ENCODE measurements around the gene TAF12. TPM values are rescaled to one million over a fixed set of nuclear protein-coding genes. Genes with fewer than 3 reads are reported as not detected.
"Not testable (repeated sequence)": the region's sequence is repeated elsewhere in the genome, so short reads cannot be mapped to it uniquely, and the experiment has no call there.

The TAF12 gene
- total RNA-seq, 1 experiment from 2014 or later, result 44.0 TPM

DNA sequence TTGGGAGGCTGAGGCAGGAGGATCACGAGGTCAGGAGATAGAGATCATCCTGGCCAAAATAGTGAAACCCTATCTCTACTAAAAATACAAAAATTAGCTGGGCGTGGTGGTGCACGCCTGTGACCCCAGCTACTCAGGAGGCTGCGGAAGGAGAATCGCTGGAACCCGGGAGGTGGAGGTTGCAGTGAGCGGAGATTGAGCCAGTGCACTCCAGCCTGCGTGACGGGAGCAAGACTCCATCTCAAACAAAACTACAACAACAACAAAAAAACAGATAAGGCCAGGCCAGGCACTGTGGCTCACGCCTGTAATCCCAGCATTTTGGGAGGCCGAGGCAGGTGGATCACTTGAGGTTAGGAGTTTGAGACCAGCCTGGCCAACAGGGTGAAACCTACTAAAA lies 2.5 kb upstream of the TAF12 start:
- not testable (repeated sequence) for DNase-seq (ENCODE audit: low read depth)

GRCh38 chr1:28644494-28644893 lies 1.6 kb upstream of the TAF12 start:
- no peak for DNase-seq (ENCODE audit: low read depth)

- no peak for DNase-seq (ENCODE audit: low read depth)
Observed at GRCh38 chr1:28642056-28642846, 616 bp downstream of the TAF12 start.

GRCh38 chr1:28640766-28641165 lies 2.1 kb downstream of the TAF12 start:
- DNase-seq (ENCODE audit: low read depth), result peak; percentile 30

DNA sequence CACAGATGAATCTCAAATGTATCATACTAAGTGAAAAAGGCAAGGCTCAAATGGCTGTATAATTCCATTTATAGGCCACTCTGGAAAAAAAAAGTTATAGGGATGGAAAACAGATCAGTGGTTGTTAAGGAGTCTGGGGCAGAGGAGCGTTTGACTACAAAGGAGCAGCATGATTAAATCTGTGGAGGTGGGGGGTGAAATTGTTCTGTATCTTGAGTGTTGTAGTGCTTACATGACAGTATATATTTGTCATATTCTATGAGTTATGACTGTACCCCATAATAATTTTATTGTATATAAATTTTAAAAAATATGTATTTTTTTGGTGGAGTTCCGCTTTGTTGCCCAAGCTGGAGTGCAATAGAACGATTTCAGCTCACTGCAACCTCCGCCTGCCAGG lies 10.3 kb downstream of the TAF12 start:
- DNase-seq (ENCODE audit: low read depth), result no peak

DNA sequence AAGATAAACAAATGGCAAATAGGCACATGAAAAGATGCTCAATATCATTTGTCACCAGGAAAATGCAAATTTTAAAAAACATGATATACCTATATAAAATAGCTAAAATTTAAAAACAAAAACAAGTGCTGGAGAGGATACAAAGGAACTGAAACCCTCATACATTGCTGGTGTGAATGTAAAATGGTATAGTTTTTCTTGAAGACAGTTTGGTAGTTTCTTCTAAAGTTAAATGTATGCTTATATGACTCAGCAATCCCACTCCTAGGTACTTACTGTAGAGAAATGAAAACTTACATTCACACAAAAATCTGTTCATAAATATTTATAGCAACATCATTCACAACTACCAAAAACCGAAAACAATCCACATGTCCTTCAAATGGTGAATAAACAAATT lies 11.2 kb downstream of the TAF12 start:
- no peak for DNase-seq (ENCODE audit: low read depth)

GRCh38 chr1:28613175-28613574 lies 29.7 kb downstream of the TAF12 start:
- no peak for DNase-seq (ENCODE audit: low read depth)

DNA sequence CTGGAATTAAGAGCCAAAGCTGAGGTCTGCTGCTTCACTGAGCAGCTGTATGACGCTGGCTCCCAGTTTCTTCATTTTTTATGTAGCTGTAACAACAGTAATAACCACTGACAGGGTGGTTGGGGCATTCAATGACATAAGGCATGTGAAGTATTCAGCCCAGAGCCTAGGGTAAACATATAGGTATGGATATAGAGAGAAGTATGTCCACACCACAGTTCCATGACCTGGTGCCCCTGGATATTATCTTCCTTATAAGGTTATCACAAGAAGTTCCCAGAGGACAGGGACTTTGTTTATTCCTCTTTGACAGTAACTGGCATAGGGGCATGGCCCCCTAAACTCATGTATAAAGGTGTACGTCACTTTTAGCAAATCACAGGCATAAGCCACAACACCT lies 36.1 kb downstream of the TAF12 start:
- DNase-seq (ENCODE audit: low read depth), result no peak

- DNase-seq (ENCODE audit: low read depth), result no peak
Observed at GRCh38 chr1:28604962-28605361, 37.9 kb downstream of the TAF12 start.

DNA sequence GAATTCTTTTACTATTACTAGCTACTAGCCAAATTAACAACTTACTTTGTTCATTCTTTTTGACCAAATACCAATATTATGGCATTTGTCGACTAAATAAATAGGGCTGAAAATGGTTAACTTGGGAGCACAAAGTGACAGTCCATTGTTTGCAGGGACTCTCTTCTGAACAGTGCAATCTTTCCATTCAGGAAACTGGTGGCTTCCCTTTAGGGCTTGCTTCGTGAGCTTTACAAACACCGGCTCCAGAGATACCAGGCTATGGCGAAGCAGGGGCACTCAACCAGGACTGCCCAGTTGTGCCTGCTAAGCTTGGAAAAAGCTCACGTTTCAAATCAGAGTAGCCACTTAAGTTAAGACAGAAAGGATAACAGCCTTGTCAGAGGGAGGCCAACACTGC lies 38.5 kb downstream of the TAF12 start:
- no peak for DNase-seq (ENCODE audit: low read depth)

- DNase-seq (ENCODE audit: low read depth), result peak; percentile 69
Observed at GRCh38 chr1:28602536-28603439, 40.1 kb downstream of the TAF12 start.

- peak; percentile 93 for DNase-seq (ENCODE audit: low read depth)
Observed at GRCh38 chr1:28601696-28602095, 41.2 kb downstream of the TAF12 start.

GRCh38 chr1:28596276-28596675 lies 46.6 kb downstream of the TAF12 start:
- not testable (repeated sequence) for DNase-seq (ENCODE audit: low read depth)

DNA sequence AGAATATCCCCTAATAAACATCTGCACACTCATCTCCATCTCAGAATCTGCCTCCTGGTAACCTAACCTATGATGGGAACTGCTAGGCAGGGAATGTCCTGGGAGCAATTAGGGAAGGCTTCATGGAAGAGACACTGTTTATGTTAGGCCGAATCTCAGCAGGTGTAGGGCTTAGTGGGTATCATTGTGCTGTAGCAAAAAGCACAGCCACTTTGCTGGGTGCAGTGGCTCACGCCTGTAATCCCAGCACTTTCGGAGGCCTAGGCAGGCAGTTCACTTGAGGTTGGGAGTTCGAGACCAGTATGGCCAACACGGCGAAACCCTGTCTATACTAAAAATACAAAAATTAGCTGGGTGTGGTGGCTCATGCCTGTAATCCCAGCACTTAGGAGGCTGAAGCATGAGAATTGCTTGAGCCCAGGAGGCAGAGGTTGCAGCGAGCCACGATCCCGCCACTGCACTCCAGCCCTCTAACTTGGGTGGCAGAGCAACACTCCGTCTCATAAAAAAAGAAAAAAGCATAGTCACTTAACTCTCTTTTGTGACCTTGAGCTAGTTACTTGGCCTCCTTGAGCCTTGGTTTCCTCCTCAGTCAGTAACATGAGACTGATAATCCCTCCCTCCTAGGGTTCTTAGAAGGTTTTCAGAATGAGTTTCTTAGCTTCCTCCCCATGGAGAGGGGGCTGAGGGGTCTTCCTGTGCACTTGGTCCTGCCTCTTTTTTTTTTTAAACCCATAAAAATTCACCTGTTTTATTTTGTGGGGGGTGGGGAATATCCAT lies 47.3 kb downstream of the TAF12 start:
- no peak for DNase-seq (ENCODE audit: low read depth)

DNA sequence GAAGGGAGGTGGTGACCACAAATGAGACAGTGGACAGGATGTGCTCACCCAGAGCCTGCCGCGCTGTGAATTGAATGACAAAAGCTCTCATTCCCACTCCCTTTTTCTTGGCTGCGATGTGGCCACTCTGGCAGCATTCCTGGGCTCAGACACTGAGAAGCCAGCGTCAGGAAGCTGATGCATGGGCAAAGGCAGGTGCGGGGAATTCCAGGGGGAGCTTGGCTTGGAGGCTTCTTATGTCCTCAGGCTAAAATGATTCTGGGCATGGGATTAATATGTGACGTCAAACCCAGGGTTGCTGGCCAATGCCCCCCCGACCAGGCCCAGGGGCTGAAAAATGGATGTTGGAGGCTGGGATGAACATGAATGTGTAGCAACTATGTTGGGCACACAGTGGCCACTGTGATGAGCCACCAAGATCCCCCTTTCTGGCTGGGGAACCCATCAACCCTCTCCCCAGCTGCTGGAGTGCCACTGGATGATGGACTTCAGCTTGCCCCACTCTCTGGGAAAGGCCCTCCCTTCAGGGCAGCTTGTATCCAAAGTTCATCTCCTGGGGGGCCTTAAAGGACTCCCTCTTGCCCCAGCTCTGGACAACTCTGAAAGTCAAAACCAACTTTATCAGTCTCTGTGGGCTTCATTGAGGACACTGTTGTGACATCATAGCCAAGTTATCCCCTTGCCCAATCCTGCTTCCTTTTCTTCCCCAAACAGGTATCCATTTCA lies 48.0 kb downstream of the TAF12 start:
- DNase-seq (ENCODE audit: low read depth), result peak; percentile 64

- DNase-seq (ENCODE audit: low read depth), result not testable (repeated sequence)
Observed at GRCh38 chr1:28593988-28594356, 48.9 kb downstream of the TAF12 start.

- DNase-seq (ENCODE audit: low read depth), result no peak
Observed at GRCh38 chr1:28592321-28593071, 50.4 kb downstream of the TAF12 start.

GRCh38 chr1:28591708-28592320 lies 51.1 kb downstream of the TAF12 start, which contains the start of gene RAB42:
Gene RAB42 (plus strand): TSS chr1:28592265. CDS start chr1:28592512, 247 bp downstream.
- no peak for DNase-seq (ENCODE audit: low read depth)

DNA sequence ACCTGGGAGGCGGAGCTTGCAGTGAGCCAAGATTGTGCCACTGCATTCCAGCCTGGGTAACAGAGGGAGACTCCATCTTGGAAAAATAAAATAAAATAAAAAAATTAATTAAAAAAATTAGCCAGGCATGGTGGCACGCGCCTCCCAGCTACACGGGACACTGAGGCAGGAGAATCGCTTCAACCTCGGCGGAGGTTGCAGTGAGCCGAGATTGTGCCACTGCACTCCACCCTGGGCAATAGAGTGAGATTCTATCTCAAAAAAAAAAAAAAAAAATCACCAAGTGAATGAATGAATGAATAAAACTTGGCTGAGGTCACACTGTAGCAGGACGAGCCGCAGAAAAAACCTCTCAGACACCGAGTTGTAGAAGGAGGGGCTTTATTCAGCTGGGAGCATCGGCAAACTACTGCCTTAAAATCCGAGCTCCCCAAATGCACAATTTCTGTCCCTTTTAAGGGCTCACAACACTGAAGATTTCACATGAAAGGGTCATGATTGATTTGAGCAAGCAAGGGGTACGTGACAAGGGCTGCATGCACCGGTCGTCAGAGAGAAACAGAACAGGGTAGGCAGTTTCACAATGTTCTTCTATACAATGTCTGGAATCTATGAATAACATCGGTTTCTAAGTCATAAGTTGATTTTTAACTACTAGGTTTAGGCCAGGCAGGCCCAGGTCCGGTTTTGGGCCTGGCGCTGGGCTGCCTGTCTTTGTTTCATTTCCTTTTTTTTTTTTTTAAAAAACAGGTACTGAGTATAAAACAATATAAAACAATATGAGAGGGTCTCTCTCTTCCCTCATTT lies 56.1 kb downstream of the TAF12 start:
- DNase-seq (ENCODE audit: low read depth), result not testable (repeated sequence)
